GM23338 (cell line): ENCODE data around the gene SLC26A1. TPM values are rescaled to one million over a fixed set of nuclear protein-coding genes. Genes with fewer than 3 reads are reported as not detected.

Experiments
- ATAC-seq: fragments of 200-7000 bp; cut with Tn5 transposase; 3 replicates; pipeline ENCODE4 v1.9.1; 2020
- DNase-seq: peaks from one replicate; pipeline ENCODE4 v3.0.0-alpha.2; 2015; ENCODE audit warnings: low spot score
- H2AFZ ChIP-seq: fragments of 200-600 bp; sonication (generic); 2 replicates; pipeline ENCODE4 v1.8.0; 2016; ENCODE audit warnings: antibody characterized with exemption, mild to moderate bottlenecking, moderate library complexity
- H3F3A ChIP-seq: fragments of 200-600 bp; sonication (generic); replicated peaks from 2 replicates; pipeline ENCODE4 v1.8.0; 2017; ENCODE audit warnings: antibody characterized with exemption, mixed run types, low read depth
- H3K27ac ChIP-seq: fragments of 200-600 bp; sonication (generic); 2 replicates; pipeline ENCODE4 v1.6.1; 2016; ENCODE audit warnings: low read depth
- H3K27me3 ChIP-seq: fragments of 200-600 bp; sonication (generic); 2 replicates; pipeline ENCODE4 v1.8.0; 2016; ENCODE audit warnings: mild to moderate bottlenecking, mixed run types, moderate library complexity; ENCODE audit not compliant: insufficient read depth
- H3K36me3 ChIP-seq: fragments of 200-600 bp; sonication (generic); 2 replicates; pipeline ENCODE4 v1.8.0; 2016; ENCODE audit warnings: mild to moderate bottlenecking; ENCODE audit not compliant: insufficient read depth
- H3K4me1 ChIP-seq: fragments of 200-600 bp; sonication (generic); 2 replicates; pipeline ENCODE4 v1.8.0; 2016; ENCODE audit warnings: mild to moderate bottlenecking, moderate library complexity; ENCODE audit not compliant: insufficient read depth
- H3K4me2 ChIP-seq: fragments of 200-600 bp; sonication (generic); 2 replicates; pipeline ENCODE4 v1.7.1; 2017; ENCODE audit warnings: mixed run types
- H3K4me3 ChIP-seq: fragments of 200-600 bp; sonication (generic); 2 replicates; pipeline ENCODE4 v1.6.1; 2016; ENCODE audit warnings: mixed run types
- H3K79me2 ChIP-seq: fragments of 200-600 bp; sonication (generic); replicated peaks from 2 replicates; pipeline ENCODE4 v1.8.0; 2017; ENCODE audit warnings: mild to moderate bottlenecking; ENCODE audit not compliant: insufficient read depth
- H3K9me2 ChIP-seq: fragments of 200-600 bp; sonication (generic); 2 replicates; pipeline ENCODE4 v1.8.0; 2017; ENCODE audit not compliant: insufficient read depth
- H4K20me1 ChIP-seq: fragments of 200-600 bp; sonication (generic); replicated peaks from 2 replicates; pipeline ENCODE4 v1.8.0; 2017; ENCODE audit warnings: mild to moderate bottlenecking; ENCODE audit not compliant: insufficient read depth
- H3K27ac Mint-ChIP-seq: 2 replicates; pipeline ENCODE4 v1.8.0; 2020; ENCODE audit warnings: inconsistent platforms, mild to moderate bottlenecking, moderate library complexity, mixed read lengths
- H3K27me3 Mint-ChIP-seq: 3 replicates; pipeline ENCODE4 v1.8.0; 2022; ENCODE audit warnings: low read depth, mild to moderate bottlenecking, moderate library complexity, mixed read lengths, inconsistent platforms; ENCODE audit not compliant: insufficient read depth, poor library complexity
- H3K36me3 Mint-ChIP-seq: 3 replicates; pipeline ENCODE4 v1.8.0; 2021; ENCODE audit warnings: low read depth, mild to moderate bottlenecking, inconsistent platforms, moderate library complexity, mixed read lengths
- H3K4me1 Mint-ChIP-seq: 3 replicates; pipeline ENCODE4 v1.8.0; 2020; ENCODE audit warnings: mild to moderate bottlenecking, inconsistent platforms, mixed read lengths
- H3K4me3 Mint-ChIP-seq: 3 replicates; pipeline ENCODE4 v1.8.0; 2021; ENCODE audit warnings: moderate library complexity, mild to moderate bottlenecking, inconsistent platforms, mixed read lengths
- H3K9me3 Mint-ChIP-seq: 3 replicates; pipeline ENCODE4 v1.8.0; 2020; ENCODE audit warnings: moderate library complexity, mild to moderate bottlenecking, inconsistent platforms, mixed read lengths
- CREB1 ChIP-seq: fragments of 250-450 bp; sonication (Bioruptor Pico); IDR thresholded peaks from 2 replicates; pipeline ENCODE4 v1.5.0; 2020; ENCODE audit warnings: low read depth, mild to moderate bottlenecking, moderate library complexity
- ETS1 ChIP-seq: IDR thresholded peaks from 2 replicates; pipeline ENCODE4 v1.6.1; 2016; ENCODE audit warnings: antibody characterized with exemption
- EZH2 ChIP-seq: fragments of 200-600 bp; sonication (generic); IDR thresholded peaks from one replicate; pipeline ENCODE4 v1.8.0; 2017; ENCODE audit warnings: antibody characterized with exemption, mild to moderate bottlenecking, low read depth; ENCODE audit not compliant: unreplicated experiment
- EZH2phosphoT487 ChIP-seq: fragments of 200-600 bp; sonication (generic); IDR thresholded peaks from one replicate; pipeline ENCODE4 v1.8.1; 2018; ENCODE audit warnings: antibody characterized with exemption; ENCODE audit not compliant: unreplicated experiment
- JUNB ChIP-seq: IDR thresholded peaks from one replicate; pipeline ENCODE4 v1.6.1; 2016; ENCODE audit warnings: antibody characterized with exemption; ENCODE audit not compliant: unreplicated experiment
- NANOG ChIP-seq: IDR thresholded peaks from 2 replicates; pipeline ENCODE4 v1.6.1; 2016; ENCODE audit warnings: antibody characterized with exemption, borderline replicate concordance
- POLR2AphosphoS5 ChIP-seq: IDR thresholded peaks from 2 replicates; pipeline ENCODE4 v1.6.1; 2016; ENCODE audit warnings: antibody characterized with exemption, low read depth
- STAT1 ChIP-seq: IDR thresholded peaks from one replicate; pipeline ENCODE4 v1.6.1; 2016; ENCODE audit warnings: antibody characterized with exemption; ENCODE audit not compliant: unreplicated experiment
- ZNF114 ChIP-seq: fragments of 250-450 bp; sonication (Bioruptor Pico); IDR thresholded peaks from 2 replicates; pipeline ENCODE4 v1.5.0; 2020; ENCODE audit warnings: mild to moderate bottlenecking, moderate library complexity
- ZNF331 ChIP-seq: fragments of 250-450 bp; sonication (Bioruptor Pico); IDR thresholded peaks from 2 replicates; pipeline ENCODE4 v1.5.0; 2020; ENCODE audit warnings: low read depth, mild to moderate bottlenecking, moderate library complexity
- polyA plus RNA-seq: library from polyadenylated mRNA; unstranded; fragments of >200 nt; fragmentation: Nextera tagmentation; extraction: Ambion mirVana; gene quantifications from 2 replicates; pipeline ENCODE4 v1.2.1, GENCODE V29; 2016
- total RNA-seq: library from RNA; depleted of rRNA; stranded (reverse); fragments of >200 nt; shearing (Covaris generic); gene quantifications from 2 replicates; pipeline ENCODE4 v1.2.3, GENCODE V29; 2014
- TF ChIP-seq, protein P1 (sequence below), 2 experiments: fragments of 200-600 bp in 1 of 2; sonication (generic) in 1 of 2; conservative IDR thresholded peaks; 2 replicates each; pipeline versions ENCODE4 v1.5.1 to v1.6.1; 2016 to 2017; ENCODE audit warnings: antibody characterized with exemption in 2 of 2, low read depth in 2 of 2, mild to moderate bottlenecking in 2 of 2, moderate library complexity in 1 of 2
- TF ChIP-seq, protein P2 (sequence below): IDR thresholded peaks from one replicate; pipeline ENCODE4 v1.6.1; 2018; ENCODE audit warnings: antibody characterized with exemption; ENCODE audit not compliant: unreplicated experiment

Gene SLC26A1
- total and polyA plus RNA-seq, 2 experiments from 2014 or later = 0.10 to 0.27 TPM

GRCh38 chr4:946517-947471, 46.4 kb downstream of the SLC26A1 start:
- Histone ChIP-seq H3K9me2 (no peaks in the 10 kb centered on the region), H3K27me3 (no peaks in the 10 kb centered on the region), H3K4me1 (0 out of 2 replicates have a peak, but pooled peaks cover 4% of the 10 kb centered on the region), H3K36me3 (no peaks in the 10 kb centered on the region), H3K79me2 (no peaks in the 10 kb centered on the region), H2AFZ (no peak overlapping the region), H3K27ac (no peak overlapping the region), H3F3A (no peaks in the 10 kb centered on the region), H3K4me2 (no peak overlapping the region), H4K20me1 (no peaks in the 10 kb centered on the region), H3K4me3 (no peak overlapping the region)
- Mint-ChIP-seq H3K4me1 (peaks cover 17% of the 10 kb centered on the region), H3K4me3 (no peak overlapping the region), H3K9me3 (no peaks in the 10 kb centered on the region), H3K27me3 (peaks cover 8% of the 10 kb centered on the region), H3K27ac (no peak overlapping the region), H3K36me3 (no peaks in the 10 kb centered on the region)
- TF ChIP-seq ZNF114 (CRISPR knock-in tag) (no peak), ETS1 (no peak), ZNF331 (CRISPR knock-in tag) (no peak)
- TF ChIP-seq, protein P1, sequence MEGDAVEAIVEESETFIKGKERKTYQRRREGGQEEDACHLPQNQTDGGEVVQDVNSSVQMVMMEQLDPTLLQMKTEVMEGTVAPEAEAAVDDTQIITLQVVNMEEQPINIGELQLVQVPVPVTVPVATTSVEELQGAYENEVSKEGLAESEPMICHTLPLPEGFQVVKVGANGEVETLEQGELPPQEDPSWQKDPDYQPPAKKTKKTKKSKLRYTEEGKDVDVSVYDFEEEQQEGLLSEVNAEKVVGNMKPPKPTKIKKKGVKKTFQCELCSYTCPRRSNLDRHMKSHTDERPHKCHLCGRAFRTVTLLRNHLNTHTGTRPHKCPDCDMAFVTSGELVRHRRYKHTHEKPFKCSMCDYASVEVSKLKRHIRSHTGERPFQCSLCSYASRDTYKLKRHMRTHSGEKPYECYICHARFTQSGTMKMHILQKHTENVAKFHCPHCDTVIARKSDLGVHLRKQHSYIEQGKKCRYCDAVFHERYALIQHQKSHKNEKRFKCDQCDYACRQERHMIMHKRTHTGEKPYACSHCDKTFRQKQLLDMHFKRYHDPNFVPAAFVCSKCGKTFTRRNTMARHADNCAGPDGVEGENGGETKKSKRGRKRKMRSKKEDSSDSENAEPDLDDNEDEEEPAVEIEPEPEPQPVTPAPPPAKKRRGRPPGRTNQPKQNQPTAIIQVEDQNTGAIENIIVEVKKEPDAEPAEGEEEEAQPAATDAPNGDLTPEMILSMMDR (conservative IDR thresholded peaks at IDR 0.05; ENCODE audit: low read depth in 2 of 2) = no peak
- DNase-seq = no peak
- no peak for ATAC-seq

GRCh38 chr4:946103-946450, 47.1 kb downstream of the SLC26A1 start:
- Mint-ChIP-seq H3K36me3 (no peaks in the 10 kb centered on the region), H3K9me3 (no peaks in the 10 kb centered on the region), H3K27me3 (peaks cover 8% of the 10 kb centered on the region), H3K4me1 (peaks cover 16% of the 10 kb centered on the region), H3K4me3 (peak overlapping the region; percentile 52; the same call in 2 of the 3 replicates), H3K27ac (no peak overlapping the region)
- DNase-seq (no peak), ATAC-seq (no peak; the same call in 2 of the 3 replicates)
- H3K9me2 ChIP-seq = no peaks in the 10 kb centered on the region
- no peak overlapping the region for H3K4me2 ChIP-seq
- H3K27ac ChIP-seq = no peak overlapping the region
- H3K4me3 ChIP-seq = no peak overlapping the region
- no peaks in the 10 kb centered on the region for H3K36me3 ChIP-seq
- H3K4me1 ChIP-seq = 0 out of 2 replicates have a peak, but pooled peaks cover 4% of the 10 kb centered on the region
- no peaks in the 10 kb centered on the region for H4K20me1 ChIP-seq
- no peaks in the 10 kb centered on the region for H3F3A ChIP-seq
- H2AFZ ChIP-seq = no peak overlapping the region
- no peaks in the 10 kb centered on the region for H3K79me2 ChIP-seq
- H3K27me3 ChIP-seq = no peaks in the 10 kb centered on the region
- TF ChIP-seq ZNF114 (CRISPR knock-in tag) (no peak), CREB1 (CRISPR knock-in tag) (no peak), STAT1 (no peak), POLR2AphosphoS5 (no peak), ETS1 (no peak), JUNB (no peak), NANOG (no peak), ZNF331 (CRISPR knock-in tag) (no peak), EZH2phosphoT487 (no peak), EZH2 (no peak)
- TF ChIP-seq, protein P1 (conservative IDR thresholded peaks at IDR 0.05; ENCODE audit: low read depth in 2 of 2) = no peak
- TF ChIP-seq, protein P2, sequence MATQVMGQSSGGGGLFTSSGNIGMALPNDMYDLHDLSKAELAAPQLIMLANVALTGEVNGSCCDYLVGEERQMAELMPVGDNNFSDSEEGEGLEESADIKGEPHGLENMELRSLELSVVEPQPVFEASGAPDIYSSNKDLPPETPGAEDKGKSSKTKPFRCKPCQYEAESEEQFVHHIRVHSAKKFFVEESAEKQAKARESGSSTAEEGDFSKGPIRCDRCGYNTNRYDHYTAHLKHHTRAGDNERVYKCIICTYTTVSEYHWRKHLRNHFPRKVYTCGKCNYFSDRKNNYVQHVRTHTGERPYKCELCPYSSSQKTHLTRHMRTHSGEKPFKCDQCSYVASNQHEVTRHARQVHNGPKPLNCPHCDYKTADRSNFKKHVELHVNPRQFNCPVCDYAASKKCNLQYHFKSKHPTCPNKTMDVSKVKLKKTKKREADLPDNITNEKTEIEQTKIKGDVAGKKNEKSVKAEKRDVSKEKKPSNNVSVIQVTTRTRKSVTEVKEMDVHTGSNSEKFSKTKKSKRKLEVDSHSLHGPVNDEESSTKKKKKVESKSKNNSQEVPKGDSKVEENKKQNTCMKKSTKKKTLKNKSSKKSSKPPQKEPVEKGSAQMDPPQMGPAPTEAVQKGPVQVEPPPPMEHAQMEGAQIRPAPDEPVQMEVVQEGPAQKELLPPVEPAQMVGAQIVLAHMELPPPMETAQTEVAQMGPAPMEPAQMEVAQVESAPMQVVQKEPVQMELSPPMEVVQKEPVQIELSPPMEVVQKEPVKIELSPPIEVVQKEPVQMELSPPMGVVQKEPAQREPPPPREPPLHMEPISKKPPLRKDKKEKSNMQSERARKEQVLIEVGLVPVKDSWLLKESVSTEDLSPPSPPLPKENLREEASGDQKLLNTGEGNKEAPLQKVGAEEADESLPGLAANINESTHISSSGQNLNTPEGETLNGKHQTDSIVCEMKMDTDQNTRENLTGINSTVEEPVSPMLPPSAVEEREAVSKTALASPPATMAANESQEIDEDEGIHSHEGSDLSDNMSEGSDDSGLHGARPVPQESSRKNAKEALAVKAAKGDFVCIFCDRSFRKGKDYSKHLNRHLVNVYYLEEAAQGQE = no peak
